T-helper 1 cell (primary cell): ENCODE measurements around the gene AKR1C2.
"Not testable (repeated sequence)": the region's sequence is repeated elsewhere in the genome, so short reads cannot be mapped to it uniquely, and the experiment has no call there.

Source experiments
- DNase-seq, 5 donors: peaks; one replicate each; pipeline ENCODE4 v3.0.0-alpha.2; 2012 to 2020

AKR1C2 gene

GRCh38 chr10:4984971-4985594 is 18.6 kb downstream of the AKR1C2 start:
- no peak for DNase-seq

DNA sequence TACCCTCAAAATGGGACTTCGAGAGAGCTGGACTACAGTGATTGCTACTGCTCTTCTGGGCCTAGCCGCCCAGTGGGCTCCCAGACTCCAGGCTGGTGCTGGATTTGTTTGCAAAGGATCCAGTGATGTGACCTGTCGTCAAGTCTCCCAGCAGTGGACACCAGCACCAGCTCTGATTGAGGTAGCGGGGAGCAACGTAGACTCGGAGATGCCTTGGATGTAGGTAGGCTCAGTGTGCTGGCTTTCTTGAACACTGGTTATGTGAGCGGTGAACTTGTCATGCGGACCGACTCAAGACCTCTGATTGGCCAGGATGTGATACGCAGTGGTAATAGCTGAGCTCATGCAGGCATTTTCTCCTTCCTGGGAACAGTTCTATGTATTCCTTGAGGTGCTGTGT is 19.4 kb downstream of the AKR1C2 start:
- no peak for DNase-seq

DNA sequence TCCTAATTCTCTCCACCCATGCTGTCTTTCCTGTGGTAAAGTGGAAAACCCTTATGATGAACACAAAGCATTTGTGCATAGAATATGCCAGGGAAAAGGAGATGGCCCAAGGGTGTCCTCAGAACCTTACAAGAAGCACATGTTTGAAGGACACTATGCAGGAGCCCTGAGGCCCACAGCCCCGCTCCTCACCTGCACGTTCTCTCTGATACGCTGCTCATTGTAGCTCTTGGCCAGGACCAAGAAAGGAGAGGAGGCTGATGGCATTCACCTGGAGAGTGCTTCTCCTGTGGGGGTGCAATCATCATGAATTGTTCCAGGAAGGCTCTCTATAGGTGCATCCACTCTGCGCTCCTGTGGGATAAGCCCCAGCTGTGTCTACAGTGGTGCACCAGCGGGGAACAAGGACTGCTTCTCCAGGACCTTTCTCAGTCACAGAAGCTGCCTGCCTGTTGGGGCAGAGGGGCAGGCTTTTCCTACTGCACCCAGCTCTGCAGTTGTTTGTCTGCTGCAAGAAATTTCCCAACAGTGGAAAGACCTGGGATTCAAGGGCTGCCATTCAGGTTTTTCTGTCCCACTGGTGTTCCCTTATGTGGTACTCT is 19.9 kb downstream of the AKR1C2 start:
- no peak for DNase-seq

GRCh38 chr10:4982764-4983226 is 20.9 kb downstream of the AKR1C2 start:
- DNase-seq, result no peak

DNA sequence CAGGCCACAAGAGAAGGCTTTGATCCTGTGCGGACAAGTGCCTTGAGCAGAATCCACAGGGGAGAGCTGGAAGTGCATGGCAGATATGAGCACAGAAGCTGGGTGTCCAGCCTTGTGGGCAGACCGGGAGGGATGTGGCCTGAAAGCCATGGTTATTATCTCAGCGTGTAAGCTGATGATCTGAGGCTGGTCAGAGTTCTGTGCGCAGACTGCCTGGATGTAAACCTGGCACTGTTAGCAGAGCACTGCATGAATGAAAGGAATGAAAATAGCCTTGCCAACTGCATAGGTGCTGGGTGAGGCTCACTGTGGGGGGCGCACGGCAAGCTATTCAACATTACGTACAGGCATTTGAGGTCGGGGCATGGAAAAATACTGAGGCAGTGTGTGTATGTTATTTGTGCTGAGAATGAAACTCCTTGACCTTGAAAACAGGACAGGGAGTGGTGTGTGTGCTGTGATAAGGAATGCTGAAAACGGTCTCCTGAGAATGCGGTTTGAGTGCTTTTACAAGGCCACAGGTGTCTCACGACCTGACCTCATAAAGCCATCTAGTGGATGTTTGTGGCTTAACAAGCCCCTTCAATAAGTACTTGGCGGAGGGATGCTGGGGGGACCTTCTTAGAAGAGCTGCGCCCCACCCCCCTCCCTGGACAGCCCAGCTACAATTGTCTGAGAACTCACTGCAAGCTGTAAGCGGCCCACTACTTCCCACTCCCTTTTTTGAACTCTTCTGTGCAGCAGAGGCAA is 21.8 kb downstream of the AKR1C2 start:
- peak in 1 of 5 donors; percentile 4 for DNase-seq

DNA sequence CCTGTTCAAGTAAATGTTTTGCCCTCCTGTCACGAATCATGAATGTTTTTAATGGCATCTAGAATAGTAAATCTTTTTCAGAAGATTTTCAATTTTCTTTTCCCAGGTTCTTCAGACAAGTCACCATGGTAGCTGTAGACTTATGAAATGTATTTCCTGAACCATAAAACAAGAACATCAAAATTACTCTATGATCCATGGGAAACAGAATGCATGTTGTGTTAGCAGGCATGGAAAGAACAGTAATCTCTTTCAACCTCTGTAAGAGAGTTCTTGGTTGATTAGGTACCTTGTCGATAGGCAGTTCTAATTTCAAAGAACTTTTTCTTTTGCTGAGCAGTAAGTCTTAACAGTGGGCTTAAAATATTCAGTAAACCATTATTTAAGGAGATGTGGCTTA is 22.9 kb downstream of the AKR1C2 start:
- no peak for DNase-seq

DNA sequence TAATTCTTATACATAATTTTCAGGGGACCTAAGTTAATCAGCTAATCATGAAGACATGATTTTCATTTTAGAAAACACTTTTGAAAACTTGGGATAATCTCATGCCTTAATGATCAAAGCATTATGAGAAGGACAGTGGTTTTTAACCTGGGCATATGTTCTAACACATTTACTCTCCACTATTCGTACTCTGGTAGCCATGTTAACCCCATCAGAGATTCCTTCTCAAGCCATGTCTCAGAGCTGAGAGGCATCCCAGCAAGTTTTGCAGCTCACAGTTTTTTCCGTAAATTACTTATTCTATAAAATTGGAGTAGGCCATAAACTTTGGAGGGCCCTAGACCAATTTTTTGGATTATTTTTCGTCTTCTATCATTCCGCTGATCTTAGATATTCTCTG is 24.8 kb downstream of the AKR1C2 start:
- no peak for DNase-seq

DNA sequence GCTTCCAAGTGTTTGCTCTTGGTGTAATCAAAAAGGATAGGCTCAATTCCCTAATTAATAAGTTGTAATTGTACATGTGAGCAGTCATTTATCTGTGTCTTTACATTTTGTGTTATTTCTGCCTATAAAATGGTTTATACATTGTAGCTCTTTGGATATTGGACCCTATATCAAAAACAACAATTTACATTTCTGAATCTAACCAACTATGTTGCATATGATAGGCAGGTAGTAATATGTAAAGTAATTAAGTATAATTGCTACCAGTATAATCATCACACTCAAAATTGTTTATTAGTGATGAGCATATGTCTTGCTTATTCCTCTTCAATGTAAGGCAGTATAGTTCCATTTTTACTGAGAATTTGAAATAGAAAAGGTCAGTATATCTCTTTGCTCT is 26.6 kb downstream of the AKR1C2 start:
- DNase-seq, result no peak

- DNase-seq, result not testable (repeated sequence)
Observed at GRCh38 chr10:4974400-4974799, 29.3 kb downstream of the AKR1C2 start.

DNA sequence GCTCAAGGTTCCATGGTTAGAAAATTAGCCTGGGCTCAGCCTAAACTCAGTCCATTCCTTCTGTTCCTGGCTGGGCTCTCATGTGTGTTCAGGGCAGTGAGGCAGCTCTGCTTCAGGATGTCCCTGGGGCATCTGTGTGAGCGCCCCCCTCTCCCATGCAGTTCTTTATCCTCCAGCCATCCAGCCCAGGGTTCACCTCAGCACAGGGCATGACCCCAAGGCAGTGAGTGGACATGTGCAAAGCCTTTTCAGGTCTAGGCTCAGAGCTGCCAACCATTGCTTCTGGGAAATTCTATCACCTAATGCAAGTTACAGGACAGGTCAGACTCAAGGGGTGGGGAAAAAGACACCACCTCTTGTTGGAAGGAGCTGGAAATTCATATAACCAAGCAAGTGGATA is 30.4 kb downstream of the AKR1C2 start:
- DNase-seq, result not testable (repeated sequence)

- DNase-seq, result not testable (repeated sequence)
Observed at GRCh38 chr10:4972369-4973142, 31.1 kb downstream of the AKR1C2 start.

DNA sequence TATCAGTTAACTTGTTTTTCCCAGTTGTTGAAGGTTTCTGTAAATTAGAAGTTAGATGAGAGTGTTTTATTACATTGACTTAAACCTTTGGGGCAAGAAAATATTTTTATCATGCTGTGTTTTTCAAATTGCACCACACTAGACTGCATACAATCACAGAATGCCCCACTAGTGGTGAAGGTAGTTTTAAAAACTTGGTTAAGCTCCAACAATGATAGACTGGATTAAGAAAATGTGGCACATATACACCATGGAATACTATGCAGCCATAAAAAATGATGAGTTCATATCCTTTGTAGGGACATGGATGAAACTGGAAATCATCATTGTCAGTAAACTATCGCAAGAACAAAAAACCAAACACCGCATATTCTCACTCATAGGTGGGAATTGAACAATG is 33.3 kb downstream of the AKR1C2 start:
- DNase-seq, result not testable (repeated sequence)

DNA sequence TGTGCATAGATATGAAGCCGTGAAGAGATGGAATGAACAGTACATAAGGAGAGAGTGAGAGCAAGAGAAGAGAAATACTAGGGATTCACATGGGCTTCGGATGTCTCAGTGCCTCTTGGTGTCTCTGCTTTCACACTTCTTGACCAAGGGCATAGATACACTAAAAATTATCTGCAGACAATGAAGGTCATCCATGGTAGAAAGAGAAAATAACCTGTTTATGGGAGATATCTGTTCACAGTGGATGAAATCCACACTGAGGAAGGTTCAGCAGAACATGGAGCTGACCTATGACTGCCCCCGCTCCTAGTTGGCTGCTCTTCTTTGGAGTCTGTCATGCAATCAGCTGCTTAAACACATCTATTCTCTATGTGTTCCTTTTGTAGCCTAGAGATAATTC is 34.4 kb downstream of the AKR1C2 start:
- DNase-seq, result not testable (repeated sequence)

GRCh38 chr10:4967189-4967588 is 36.5 kb downstream of the AKR1C2 start:
- not testable (repeated sequence) for DNase-seq

DNA sequence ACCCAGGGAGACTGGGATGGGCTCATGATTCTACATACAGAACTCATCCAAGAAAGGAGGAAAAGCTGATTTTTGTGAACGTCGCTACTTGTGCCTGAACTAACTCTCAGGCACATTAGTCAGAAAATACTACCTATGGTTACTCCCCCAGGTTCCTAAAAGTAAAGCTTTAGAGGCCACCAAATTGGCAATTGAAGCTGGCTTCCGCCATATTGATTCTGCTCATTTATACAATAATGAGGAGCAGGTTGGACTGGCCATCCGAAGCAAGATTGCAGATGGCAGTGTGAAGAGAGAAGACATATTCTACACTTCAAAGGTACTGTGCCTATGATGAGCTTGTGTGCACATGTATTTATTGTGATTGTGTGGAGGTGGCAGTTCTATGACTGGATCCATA is 37.9 kb downstream of the AKR1C2 start:
- DNase-seq, result not testable (repeated sequence)

- not testable (repeated sequence) for DNase-seq
Observed at GRCh38 chr10:4963815-4964154, 39.9 kb downstream of the AKR1C2 start.

- not testable (repeated sequence) for DNase-seq
Observed at GRCh38 chr10:4962876-4963814, 40.5 kb downstream of the AKR1C2 start, which contains the start of gene AKR1C1. TSS of gene AKR1C1 (plus strand) at chr10:4963415. CDS start at chr10:4963445, 30 bp downstream.

DNA sequence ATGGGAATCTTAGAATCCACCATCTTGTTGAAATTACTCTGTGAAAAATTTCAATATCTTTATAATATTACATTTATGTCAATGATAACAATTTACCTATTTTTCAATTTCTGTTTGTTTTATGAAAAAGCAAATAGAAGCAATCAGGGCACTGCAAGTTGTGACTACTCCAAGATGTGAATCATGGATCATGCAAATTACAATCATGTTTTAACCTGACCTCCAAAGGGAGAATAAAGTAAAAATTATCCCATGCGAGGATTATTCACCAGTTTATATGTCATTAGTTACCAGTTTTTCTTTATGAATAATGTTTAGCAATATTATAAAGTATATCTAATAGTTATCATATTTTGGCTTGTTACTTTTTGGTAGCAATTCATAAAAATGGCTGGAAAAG is 41.3 kb downstream of the AKR1C2 start:
- not testable (repeated sequence) for DNase-seq

- not testable (repeated sequence) for DNase-seq
Observed at GRCh38 chr10:4961558-4961957, 42.1 kb downstream of the AKR1C2 start.

- not testable (repeated sequence) for DNase-seq
Observed at GRCh38 chr10:4956955-4957645, 46.6 kb downstream of the AKR1C2 start.

DNA sequence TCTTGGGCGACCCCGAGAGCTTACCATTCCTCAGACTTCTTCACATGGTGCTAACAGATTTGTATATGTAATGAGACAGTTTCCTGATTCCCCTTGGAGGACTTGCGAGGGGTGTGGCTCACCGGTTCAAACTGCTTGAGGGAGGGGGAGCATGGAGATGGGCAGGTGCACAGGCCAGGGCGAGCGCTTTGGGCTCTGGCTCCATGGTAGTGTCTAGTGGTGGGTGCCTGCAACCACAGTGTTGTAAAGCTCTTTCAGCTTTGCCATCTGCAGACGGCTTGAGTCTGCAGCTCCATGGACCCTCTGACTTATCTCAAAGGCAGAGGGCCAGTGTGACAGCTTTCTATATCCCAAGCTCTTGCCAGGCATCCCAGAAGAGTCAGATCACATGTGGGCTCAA is 47.6 kb downstream of the AKR1C2 start:
- not testable (repeated sequence) for DNase-seq
